ENCODE data around the gene THSD7B.

DNA sequence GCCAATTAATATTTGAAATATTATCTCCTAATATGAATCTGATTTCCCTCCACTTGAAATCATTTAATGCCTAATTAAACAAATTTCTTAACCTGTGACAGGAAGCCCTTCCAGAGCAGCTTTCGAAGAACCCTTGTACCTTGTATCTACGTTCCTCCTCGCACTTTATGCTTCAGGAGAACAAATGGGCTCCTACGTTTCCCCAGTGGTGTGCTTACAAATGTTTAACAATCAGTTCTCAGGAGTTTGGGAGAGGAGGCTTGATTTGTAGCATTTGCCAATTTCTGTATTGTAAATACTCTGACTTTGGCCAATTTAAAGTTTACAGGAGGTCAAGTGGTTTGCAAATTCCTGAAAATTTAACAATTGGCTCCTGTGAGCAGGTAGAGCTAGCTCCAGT is 327.8 kb downstream of the THSD7B start:
- no peak for TF ChIP-seq PPARA (CRISPR knock-in tag; IDR thresholded peaks at IDR 0.05; ENCODE audit: borderline replicate concordance)
- TF ChIP-seq, protein P1, sequence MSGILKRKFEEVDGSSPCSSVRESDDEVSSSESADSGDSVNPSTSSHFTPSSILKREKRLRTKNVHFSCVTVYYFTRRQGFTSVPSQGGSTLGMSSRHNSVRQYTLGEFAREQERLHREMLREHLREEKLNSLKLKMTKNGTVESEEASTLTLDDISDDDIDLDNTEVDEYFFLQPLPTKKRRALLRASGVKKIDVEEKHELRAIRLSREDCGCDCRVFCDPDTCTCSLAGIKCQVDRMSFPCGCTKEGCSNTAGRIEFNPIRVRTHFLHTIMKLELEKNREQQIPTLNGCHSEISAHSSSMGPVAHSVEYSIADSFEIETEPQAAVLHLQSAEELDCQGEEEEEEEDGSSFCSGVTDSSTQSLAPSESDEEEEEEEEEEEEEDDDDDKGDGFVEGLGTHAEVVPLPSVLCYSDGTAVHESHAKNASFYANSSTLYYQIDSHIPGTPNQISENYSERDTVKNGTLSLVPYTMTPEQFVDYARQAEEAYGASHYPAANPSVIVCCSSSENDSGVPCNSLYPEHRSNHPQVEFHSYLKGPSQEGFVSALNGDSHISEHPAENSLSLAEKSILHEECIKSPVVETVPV (CRISPR knock-in tag; IDR thresholded peaks at IDR 0.05): no peak
- no peak for TF ChIP-seq ZNF70 (CRISPR knock-in tag; IDR thresholded peaks at IDR 0.05)
- TF ChIP-seq TCF4 (CRISPR knock-in tag; IDR thresholded peaks at IDR 0.05; ENCODE audit: borderline replicate concordance): no peak
- TF ChIP-seq ZFP30 (CRISPR knock-in tag; IDR thresholded peaks at IDR 0.05): no peak
- TF ChIP-seq, protein P2, sequence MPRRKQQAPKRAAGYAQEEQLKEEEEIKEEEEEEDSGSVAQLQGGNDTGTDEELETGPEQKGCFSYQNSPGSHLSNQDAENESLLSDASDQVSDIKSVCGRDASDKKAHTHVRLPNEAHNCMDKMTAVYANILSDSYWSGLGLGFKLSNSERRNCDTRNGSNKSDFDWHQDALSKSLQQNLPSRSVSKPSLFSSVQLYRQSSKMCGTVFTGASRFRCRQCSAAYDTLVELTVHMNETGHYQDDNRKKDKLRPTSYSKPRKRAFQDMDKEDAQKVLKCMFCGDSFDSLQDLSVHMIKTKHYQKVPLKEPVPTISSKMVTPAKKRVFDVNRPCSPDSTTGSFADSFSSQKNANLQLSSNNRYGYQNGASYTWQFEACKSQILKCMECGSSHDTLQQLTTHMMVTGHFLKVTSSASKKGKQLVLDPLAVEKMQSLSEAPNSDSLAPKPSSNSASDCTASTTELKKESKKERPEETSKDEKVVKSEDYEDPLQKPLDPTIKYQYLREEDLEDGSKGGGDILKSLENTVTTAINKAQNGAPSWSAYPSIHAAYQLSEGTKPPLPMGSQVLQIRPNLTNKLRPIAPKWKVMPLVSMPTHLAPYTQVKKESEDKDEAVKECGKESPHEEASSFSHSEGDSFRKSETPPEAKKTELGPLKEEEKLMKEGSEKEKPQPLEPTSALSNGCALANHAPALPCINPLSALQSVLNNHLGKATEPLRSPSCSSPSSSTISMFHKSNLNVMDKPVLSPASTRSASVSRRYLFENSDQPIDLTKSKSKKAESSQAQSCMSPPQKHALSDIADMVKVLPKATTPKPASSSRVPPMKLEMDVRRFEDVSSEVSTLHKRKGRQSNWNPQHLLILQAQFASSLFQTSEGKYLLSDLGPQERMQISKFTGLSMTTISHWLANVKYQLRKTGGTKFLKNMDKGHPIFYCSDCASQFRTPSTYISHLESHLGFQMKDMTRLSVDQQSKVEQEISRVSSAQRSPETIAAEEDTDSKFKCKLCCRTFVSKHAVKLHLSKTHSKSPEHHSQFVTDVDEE (CRISPR knock-in tag; IDR thresholded peaks at IDR 0.05): no peak
- no peak for TF ChIP-seq ZFP3 (CRISPR knock-in tag; IDR thresholded peaks at IDR 0.05)
- TF ChIP-seq GLIS3 (CRISPR knock-in tag; IDR thresholded peaks at IDR 0.05): no peak
- no peak for TF ChIP-seq ISL1 (CRISPR knock-in tag; IDR thresholded peaks at IDR 0.05)
- no peak for TF ChIP-seq SNAI2 (CRISPR knock-in tag; IDR thresholded peaks at IDR 0.05)
- TF ChIP-seq, protein P3, sequence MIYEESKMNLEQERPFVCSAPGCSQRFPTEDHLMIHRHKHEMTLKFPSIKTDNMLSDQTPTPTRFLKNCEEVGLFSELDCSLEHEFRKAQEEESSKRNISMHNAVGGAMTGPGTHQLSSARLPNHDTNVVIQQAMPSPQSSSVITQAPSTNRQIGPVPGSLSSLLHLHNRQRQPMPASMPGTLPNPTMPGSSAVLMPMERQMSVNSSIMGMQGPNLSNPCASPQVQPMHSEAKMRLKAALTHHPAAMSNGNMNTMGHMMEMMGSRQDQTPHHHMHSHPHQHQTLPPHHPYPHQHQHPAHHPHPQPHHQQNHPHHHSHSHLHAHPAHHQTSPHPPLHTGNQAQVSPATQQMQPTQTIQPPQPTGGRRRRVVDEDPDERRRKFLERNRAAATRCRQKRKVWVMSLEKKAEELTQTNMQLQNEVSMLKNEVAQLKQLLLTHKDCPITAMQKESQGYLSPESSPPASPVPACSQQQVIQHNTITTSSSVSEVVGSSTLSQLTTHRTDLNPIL (CRISPR knock-in tag; IDR thresholded peaks at IDR 0.05; ENCODE audit: low read depth): no peak
- TF ChIP-seq RARB (CRISPR knock-in tag; IDR thresholded peaks at IDR 0.05): no peak

Measured in SK-N-SH treated with all-trans-retinoic acid at 6 μM for 48 hours (cell line).